GM19193 (cell line): Measurements from ENCODE around the gene WDR44.

ENCODE experiments used
- POLR2A ChIP-seq: IDR thresholded peaks from 4 replicates; pipeline ENCODE4 v1.6.1; 2011; ENCODE audit not compliant: insufficient read depth, insufficient read length; ENCODE audit errors: extremely low read depth

Gene WDR44

GRCh38 chrX:118423558-118423957 is 77.7 kb downstream of the WDR44 start:
- TF ChIP-seq POLR2A: no peak

DNA sequence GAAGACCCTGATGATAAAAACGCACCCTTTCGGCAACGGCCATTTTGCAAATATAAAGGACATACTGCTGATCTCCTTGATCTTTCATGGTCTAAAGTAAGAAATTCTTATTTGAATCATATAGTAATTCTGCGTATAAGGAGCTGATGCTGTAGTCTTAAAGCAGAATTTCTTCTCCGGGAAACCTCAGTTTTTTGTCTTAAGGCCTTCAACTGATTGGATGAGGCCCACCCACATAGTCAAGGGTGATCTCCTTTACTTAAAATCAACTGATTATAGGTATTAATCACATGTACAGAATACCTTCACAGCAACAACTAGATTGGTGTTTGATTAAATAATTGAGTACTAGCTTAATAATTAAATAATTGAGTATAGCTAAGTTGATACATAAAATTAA is 86.9 kb downstream of the WDR44 start:
- no peak for TF ChIP-seq POLR2A

GRCh38 chrX:118437283-118437682 is 91.4 kb downstream of the WDR44 start:
- no peak for TF ChIP-seq POLR2A

GRCh38 chrX:118448273-118448783 is 102.4 kb downstream of the WDR44 start:
- TF ChIP-seq POLR2A: no peak

- TF ChIP-seq POLR2A: no peak
These were observed 109.1 kb downstream of the WDR44 start for GRCh38 chrX:118455013-118455412.

- no peak for TF ChIP-seq POLR2A
These were observed 113.6 kb downstream of the WDR44 start for GRCh38 chrX:118459494-118459893.

DNA sequence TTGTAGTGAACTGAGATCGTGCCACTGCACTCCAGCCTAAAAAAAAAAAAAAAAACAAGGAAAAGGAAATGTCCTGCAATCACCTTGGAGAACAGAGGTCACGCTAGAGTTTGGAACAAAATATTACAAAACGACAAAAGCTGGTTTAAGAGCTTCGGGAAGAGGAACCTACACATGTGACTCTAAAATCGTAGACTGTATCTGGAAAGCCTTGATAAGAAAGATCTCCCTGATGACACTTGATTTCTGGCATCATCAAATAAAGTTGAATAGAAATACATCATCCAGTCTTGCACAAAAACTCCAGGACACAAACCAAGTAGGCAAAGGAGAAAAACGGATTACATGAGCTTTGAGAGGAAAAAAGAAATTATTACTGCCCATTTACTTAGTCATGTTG is 118.6 kb downstream of the WDR44 start:
- no peak for TF ChIP-seq POLR2A

DNA sequence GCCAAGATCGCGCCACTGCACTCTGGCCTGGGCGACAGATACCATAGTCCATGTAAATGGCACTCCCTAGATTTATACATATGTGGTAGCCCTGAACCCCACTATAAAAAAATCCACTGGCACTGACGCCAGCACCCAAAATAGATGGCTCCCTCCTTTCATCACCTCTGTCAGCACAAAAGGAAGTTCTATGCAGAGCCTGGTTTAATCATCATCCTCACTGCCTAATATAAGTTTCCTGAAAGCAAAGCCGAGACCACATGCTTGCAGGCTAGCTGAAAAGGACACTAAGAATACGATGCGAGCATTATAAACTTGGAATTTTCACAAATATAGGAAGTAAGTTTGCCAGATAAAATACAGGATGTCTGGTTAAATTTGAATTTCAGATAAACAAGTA is 122.2 kb downstream of the WDR44 start:
- no peak for TF ChIP-seq POLR2A

DNA sequence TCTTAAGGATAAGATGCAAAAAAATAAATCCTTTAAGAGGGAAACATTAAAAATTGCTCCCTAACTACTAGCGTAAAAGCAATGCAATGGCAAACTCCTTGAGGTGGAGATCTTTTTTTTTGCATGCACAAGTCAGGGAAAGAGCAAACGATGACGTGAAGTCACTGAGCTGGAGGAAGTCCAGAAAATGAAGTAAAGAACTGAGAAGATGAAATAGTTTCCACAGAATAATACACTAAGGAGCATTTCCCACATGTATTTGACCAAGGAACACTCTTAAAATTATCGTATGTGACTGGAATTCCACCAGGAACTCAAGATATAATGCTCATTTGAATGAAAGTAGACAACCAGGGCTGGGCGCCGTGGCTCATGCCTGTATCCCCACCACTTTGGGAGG is 128.7 kb downstream of the WDR44 start:
- no peak for TF ChIP-seq POLR2A

- no peak for TF ChIP-seq POLR2A
These were observed 130.0 kb downstream of the WDR44 start for GRCh38 chrX:118475903-118476302.

DNA sequence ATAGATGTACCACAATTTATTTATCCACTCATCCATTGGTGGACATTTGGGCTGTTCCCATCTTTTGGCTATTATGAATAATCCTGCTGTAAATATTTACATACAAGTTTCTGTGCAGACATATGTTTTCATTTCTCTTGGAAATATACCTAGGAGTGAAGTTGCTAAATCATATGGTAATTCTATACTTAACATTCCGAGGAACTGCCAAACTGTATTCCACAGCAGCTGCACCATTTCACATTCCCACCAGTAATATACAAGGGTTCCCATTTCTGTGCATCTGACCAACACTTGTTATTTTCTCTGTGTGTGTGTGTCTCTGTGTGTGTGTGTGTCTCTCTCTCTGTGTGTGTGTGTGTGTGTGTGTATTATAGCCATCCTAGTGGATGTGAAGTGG is 134.3 kb downstream of the WDR44 start:
- no peak for TF ChIP-seq POLR2A

GRCh38 chrX:118484216-118484903 is 138.5 kb downstream of the WDR44 start:
- no peak for TF ChIP-seq POLR2A

DNA sequence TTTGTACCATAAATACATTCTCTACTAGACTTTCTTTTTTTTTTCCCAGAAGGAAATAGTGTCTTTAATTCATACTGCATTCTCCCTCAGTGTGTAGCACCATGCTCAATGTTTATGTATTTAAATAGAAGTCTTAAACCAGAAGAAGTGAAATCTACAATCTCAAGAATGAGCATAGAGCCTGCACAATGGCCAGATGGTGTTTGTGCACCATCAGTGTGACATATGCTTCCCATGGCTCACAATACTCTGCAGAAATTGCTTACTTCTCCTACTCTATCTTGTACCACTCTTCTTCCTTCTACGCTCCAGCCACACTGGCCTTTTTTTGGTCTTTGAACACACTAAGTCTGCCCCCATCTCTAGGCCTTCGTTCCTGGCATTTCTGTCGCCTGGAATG is 147.1 kb downstream of the WDR44 start:
- no peak for TF ChIP-seq POLR2A

DNA sequence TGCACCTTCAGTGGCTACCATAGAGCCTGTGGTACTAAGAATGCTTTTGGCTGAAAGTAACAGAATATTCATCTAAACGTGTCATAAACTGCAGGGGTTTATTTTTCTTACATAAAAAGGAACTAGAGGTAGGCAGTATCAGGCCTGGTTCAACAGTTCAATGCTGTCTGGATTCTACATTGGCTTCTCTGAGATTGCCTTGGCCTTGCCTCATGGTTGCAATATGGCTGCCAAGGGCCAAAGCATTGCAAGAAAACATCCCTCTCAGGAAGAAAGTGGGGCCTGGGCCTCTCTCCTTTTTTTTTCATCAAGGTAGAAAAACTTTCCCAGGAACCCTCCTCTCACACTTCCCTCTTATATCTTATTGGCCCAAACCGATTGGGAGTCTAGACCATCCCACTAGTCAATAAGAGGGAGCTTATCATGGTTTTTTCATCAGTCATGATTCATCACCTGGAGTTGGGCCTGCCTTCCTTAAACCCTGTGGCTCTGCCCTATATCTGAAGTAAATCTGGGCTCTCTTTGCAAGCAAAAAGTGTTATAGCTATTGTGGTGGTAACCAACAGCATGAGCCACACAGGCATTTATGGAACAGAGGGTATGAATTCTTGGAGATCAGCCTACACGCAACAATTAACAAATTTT is 147.9 kb downstream of the WDR44 start:
- no peak for TF ChIP-seq POLR2A

DNA sequence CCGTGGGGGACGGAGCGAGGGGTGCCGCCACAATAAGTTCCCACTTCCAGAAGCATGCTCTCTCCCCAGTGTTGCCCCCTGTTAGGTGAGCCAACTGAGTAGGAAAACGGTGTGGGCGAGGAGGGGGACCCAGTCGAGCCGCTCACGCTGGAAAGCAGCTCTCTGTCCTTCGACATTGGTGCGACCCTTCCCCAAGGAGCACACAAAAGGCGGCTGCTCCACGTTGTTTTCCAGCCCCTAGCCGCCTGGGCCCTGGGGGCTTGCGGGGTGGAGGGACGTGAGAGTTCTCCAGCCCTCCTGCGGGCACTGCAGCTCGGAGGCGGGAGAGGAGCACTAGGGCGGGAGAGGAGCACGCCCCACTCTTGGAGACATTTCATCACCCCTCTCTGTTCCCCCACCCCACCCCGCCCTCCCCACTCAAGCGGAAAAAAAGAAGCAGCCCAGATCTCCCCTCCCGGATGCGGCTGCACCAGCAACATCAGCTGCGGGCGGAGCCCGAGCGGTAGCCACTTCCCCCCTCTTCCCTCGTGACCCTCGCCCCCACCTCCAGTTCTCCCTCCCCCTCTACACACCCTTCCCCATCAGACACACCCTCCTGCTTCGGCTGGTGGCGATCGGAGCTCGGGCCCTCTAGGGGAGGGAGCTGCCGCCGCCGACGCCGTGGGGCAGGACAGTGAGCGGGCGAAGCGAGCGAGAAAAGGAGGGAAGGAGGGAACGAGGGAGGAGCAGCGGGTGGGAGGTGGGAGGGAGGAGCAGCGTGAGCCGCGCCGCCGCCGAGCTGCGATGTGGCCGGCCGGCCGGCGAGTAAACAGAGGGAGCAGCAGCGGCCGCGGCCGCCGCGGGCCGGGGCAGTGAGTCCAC is 149.4 kb downstream of the WDR44 start, which contains the start of gene DOCK11:
Gene DOCK11, plus strand, starts transcription at position 755 of the 861 bp plus-strand sequence. CDS start 157 bp downstream, outside the sequence.
- TF ChIP-seq POLR2A: peak; percentile 49
